Measurements from ENCODE around the gene VPS26A.

Gene VPS26A

GRCh38 chr10:69123747-69124562 is at the start of gene VPS26A:
Gene VPS26A, plus strand, starts transcription at chr10:69124178. Its CDS starts 100 bp downstream, at chr10:69124278.
- peak; percentile 97 for DNase-seq

GRCh38 chr10:69074532-69074931 is 49.4 kb upstream of the VPS26A start:
- DNase-seq: no peak

GRCh38 chr10:69075431-69075830 is 48.5 kb upstream of the VPS26A start:
- DNase-seq: no peak

GRCh38 chr10:69078311-69078710 is 45.7 kb upstream of the VPS26A start:
- no peak for DNase-seq

- DNase-seq: no peak
Measured at GRCh38 chr10:69080226-69080625, 43.8 kb upstream of the VPS26A start.

- DNase-seq: no peak
Measured at GRCh38 chr10:69086001-69086509, 37.9 kb upstream of the VPS26A start.

- DNase-seq: no peak
Measured at GRCh38 chr10:69087590-69088470, 36.1 kb upstream of the VPS26A start, which contains the start of gene SRGN. Gene SRGN, plus strand, starts transcription at chr10:69088103. Its CDS starts 55 bp downstream, at chr10:69088158.

GRCh38 chr10:69088471-69088769 is 35.6 kb upstream of the VPS26A start:
- DNase-seq: no peak

GRCh38 chr10:69088801-69089501 is 35.0 kb upstream of the VPS26A start:
- DNase-seq: no peak

- no peak for DNase-seq
Measured at GRCh38 chr10:69089638-69090599, 34.1 kb upstream of the VPS26A start.

GRCh38 chr10:69090685-69091084 is 33.3 kb upstream of the VPS26A start:
- no peak for DNase-seq

- no peak for DNase-seq
Measured at GRCh38 chr10:69091143-69091651, 32.8 kb upstream of the VPS26A start.

GRCh38 chr10:69092959-69093850 is 30.8 kb upstream of the VPS26A start:
- DNase-seq: peak; percentile 45

GRCh38 chr10:69093933-69094332 is 30.0 kb upstream of the VPS26A start:
- DNase-seq: no peak

GRCh38 chr10:69096045-69096444 is 27.9 kb upstream of the VPS26A start:
- no peak for DNase-seq

- DNase-seq: no peak
Measured at GRCh38 chr10:69097729-69098128, 26.2 kb upstream of the VPS26A start.

GRCh38 chr10:69100136-69100872 is 23.7 kb upstream of the VPS26A start:
- no peak for DNase-seq

GRCh38 chr10:69101451-69102095 is 22.4 kb upstream of the VPS26A start:
- DNase-seq: no peak

- DNase-seq: no peak
Measured at GRCh38 chr10:69102440-69102839, 21.5 kb upstream of the VPS26A start.

All from DMS153 (cell line).